ENCODE data around the gene MAP3K6. TPM values are rescaled to one million over a fixed set of nuclear protein-coding genes. Genes with fewer than 3 reads are reported as not detected.

Gene MAP3K6
- total RNA-seq, 2 donors from 2014 or later = 78.6 to 85.6 TPM

DNA sequence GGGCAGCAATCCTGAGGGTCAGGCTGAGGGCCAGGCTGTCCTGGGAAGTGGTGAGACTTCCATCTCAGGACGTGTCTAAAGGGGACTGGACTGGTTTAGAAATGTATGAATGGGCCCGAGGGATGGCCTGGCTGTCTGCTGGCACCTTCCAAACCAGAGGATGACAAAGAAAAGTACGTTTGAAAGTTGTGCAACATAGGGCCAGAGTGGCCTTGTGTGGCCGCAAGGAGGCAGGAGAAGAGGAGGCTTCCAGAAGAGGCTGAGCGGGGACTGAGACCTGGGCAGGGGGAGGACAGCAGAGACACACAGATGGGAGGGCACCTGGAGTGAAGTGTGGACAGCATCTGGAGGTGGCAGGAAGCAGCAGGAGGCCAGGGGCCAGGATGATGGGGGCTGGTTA is 27.5 kb downstream of the MAP3K6 start:
- peaks cover 33% of the 10 kb centered on the region for H3K36me3 ChIP-seq
- H3K4me3 ChIP-seq = no peak overlapping the region
- H3K4me1 ChIP-seq (ENCODE audit: control insufficient read depth in 1 of 2, low read depth in 2 of 2) = no peaks in the 10 kb centered on the region
- TF ChIP-seq, protein P1, sequence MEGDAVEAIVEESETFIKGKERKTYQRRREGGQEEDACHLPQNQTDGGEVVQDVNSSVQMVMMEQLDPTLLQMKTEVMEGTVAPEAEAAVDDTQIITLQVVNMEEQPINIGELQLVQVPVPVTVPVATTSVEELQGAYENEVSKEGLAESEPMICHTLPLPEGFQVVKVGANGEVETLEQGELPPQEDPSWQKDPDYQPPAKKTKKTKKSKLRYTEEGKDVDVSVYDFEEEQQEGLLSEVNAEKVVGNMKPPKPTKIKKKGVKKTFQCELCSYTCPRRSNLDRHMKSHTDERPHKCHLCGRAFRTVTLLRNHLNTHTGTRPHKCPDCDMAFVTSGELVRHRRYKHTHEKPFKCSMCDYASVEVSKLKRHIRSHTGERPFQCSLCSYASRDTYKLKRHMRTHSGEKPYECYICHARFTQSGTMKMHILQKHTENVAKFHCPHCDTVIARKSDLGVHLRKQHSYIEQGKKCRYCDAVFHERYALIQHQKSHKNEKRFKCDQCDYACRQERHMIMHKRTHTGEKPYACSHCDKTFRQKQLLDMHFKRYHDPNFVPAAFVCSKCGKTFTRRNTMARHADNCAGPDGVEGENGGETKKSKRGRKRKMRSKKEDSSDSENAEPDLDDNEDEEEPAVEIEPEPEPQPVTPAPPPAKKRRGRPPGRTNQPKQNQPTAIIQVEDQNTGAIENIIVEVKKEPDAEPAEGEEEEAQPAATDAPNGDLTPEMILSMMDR (IDR thresholded peaks at IDR 0.05) = no peak
- H3K27ac ChIP-seq = no peak overlapping the region
- no peaks in the 10 kb centered on the region for H3K27me3 ChIP-seq (replicated peaks; ENCODE audit: insufficient read depth)
- no peak for DNase-seq (ENCODE audit: low spot score)
- H3K9me3 ChIP-seq = no peaks in the 10 kb centered on the region
- no peak for ATAC-seq (ENCODE audit: insufficient number of reproducible peaks, low FRiP score, low read depth)

DNA sequence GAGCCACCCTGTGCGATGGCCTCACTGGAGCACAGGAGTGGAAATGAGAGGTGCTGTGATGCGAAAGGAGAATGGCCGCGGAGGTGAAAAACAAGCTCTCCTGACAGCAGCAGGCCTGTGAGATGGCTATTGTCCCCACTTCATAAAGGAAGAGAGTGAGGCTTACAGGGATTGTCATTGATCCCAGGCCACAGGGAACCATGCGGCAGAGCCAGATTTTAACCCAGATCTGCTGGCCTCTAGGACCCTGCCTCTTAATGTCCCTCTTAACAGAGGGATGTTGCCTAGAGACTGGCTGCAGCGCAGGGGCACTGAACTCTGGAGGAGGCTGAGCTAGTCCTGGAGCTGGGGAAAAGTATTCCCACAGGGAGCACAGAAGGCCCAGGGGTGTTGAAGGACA is 28.0 kb downstream of the MAP3K6 start:
- Histone ChIP-seq H3K4me3 (no peak overlapping the region), H3K27me3 (replicated peaks; ENCODE audit: insufficient read depth) (no peaks in the 10 kb centered on the region), H3K4me1 (ENCODE audit: control insufficient read depth in 1 of 2, low read depth in 2 of 2) (no peaks in the 10 kb centered on the region), H3K36me3 (peaks cover 37% of the 10 kb centered on the region), H3K27ac (no peak overlapping the region), H3K9me3 (no peaks in the 10 kb centered on the region)
- no peak for DNase-seq (ENCODE audit: low spot score)
- ATAC-seq (ENCODE audit: insufficient number of reproducible peaks, low FRiP score, low read depth) = no peak
- TF ChIP-seq, protein P1 (IDR thresholded peaks at IDR 0.05) = no peak

DNA sequence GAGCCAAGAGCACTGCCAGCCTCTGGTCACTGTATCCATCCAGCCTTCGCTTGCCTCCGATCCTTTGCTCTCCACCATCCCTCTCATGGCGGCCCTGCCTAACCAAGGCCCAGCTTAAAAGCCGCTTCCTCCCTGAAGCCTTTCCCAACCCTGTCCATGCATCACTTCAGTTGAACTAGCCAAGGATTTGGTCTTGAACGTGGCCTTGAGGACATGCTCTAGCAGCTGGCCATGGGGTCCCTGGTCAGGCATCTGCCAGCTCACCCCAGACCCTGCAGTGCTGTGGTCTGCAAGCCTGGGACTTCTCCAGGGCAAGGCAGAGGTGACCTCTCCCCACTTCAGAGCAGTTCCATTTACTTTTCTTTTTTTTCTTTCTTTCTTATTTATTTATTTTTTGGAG is 30.0 kb downstream of the MAP3K6 start:
- DNase-seq (ENCODE audit: low spot score) (no peak), ATAC-seq (ENCODE audit: insufficient number of reproducible peaks, low FRiP score, low read depth) (no peak)
- H3K27me3 ChIP-seq (replicated peaks; ENCODE audit: insufficient read depth) = no peaks in the 10 kb centered on the region
- no peaks in the 10 kb centered on the region for H3K4me1 ChIP-seq (ENCODE audit: control insufficient read depth in 1 of 2, low read depth in 2 of 2)
- H3K4me3 ChIP-seq = no peak overlapping the region
- H3K36me3 ChIP-seq = peaks cover 55% of the 10 kb centered on the region
- TF ChIP-seq, protein P1 (IDR thresholded peaks at IDR 0.05) = no peak
- H3K9me3 ChIP-seq = no peaks in the 10 kb centered on the region
- H3K27ac ChIP-seq = no peak overlapping the region

DNA sequence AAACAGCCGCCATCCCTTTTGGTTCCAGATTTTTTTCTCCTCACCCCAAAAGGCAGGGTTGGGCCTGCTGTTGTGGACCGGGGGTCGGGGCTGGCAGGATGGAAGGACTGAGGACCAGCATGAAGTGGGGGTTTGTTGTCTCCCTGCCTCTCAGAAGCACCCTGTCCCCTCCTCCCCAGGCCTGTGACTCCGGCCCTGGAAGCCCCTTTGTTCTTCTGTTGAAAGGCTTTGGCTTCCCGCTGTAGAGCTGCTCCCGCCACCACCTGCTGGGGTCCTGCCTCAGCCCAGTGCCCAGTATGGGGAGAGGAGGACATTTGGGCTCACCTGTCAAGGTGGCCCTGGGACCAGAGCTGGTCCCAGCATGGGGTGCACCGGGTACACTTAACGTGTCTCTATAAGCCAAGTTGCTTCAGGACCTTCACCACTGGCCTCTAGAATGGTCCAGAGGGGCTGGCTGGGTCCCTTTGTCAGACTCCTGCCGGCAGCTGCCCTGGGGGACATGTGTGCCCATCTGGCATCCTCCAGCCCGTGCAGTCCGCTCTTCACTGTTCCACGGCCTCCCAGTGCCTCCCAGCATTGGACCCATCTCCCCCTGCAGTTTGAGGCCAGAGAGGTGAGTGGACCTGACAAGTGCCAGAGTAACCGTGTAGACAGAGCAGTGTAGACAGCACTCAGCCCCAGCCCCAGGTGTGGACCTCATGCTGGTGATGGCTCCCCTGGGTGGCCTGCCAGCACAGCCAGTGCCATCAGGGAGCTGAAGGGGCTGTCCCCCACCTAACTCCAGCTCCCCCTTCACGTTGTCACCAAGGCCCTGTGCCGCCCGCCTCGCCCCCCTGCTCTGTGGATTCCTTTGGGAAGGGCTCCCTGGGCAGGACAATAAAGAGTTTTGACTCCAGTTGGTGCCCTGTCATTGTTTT is 31.0 kb downstream of the MAP3K6 start:
- no peaks in the 10 kb centered on the region for H3K9me3 ChIP-seq
- no peak for DNase-seq (ENCODE audit: low spot score)
- no peak for ATAC-seq (ENCODE audit: insufficient number of reproducible peaks, low FRiP score, low read depth)
- H3K4me1 ChIP-seq (ENCODE audit: control insufficient read depth in 1 of 2, low read depth in 2 of 2) = no peaks in the 10 kb centered on the region
- no peak overlapping the region for H3K27ac ChIP-seq
- TF ChIP-seq, protein P1 (IDR thresholded peaks at IDR 0.05) = no peak
- H3K27me3 ChIP-seq (replicated peaks; ENCODE audit: insufficient read depth) = no peaks in the 10 kb centered on the region
- peaks cover 58% of the 10 kb centered on the region for H3K36me3 ChIP-seq
- H3K4me3 ChIP-seq = no peak overlapping the region

DNA sequence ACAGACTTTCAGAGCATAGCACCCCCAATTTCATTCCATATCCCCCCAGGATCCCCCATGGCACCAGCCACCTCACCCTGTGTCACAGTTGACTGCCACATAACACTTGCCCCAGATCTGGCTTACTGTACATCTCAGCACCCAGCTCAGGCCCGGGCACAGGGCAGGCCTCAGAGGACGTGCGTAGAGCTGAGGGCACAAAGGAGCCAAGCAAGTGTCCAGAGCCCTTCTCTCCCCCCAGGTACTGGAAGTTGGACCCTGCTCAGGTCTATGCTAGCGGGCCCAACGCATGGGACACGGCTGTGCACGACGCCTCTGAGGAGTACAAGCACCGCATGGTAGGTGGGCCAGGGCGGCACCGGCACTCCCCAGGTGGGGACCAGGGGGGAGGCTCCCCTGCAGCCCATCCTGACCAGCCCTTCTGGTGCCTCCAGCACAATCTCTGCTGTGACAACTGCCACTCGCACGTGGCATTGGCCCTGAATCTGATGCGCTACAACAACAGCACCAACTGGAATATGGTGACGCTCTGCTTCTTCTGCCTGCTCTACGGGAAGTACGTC is 33.0 kb downstream of the MAP3K6 start:
- TF ChIP-seq, protein P1 (IDR thresholded peaks at IDR 0.05) = no peak
- no peak for DNase-seq (ENCODE audit: low spot score)
- Histone ChIP-seq H3K27ac (no peak overlapping the region), H3K27me3 (replicated peaks; ENCODE audit: insufficient read depth) (no peaks in the 10 kb centered on the region), H3K36me3 (peaks cover 63% of the 10 kb centered on the region), H3K4me1 (ENCODE audit: control insufficient read depth in 1 of 2, low read depth in 2 of 2) (no peaks in the 10 kb centered on the region), H3K9me3 (no peaks in the 10 kb centered on the region), H3K4me3 (no peak overlapping the region)
- ATAC-seq (ENCODE audit: insufficient number of reproducible peaks, low FRiP score, low read depth) = no peak
